Measurements from ENCODE around the gene SLC49A4. TPM values are rescaled to one million over a fixed set of nuclear protein-coding genes. Genes with fewer than 3 reads are reported as not detected.
A peak's percentile ranks its signal among the peaks of the same experiment; 100 is the strongest.

Gene SLC49A4
- total and polyA plus RNA-seq, 2 experiments from 2014 or later = 16.4 to 20.8 TPM

DNA sequence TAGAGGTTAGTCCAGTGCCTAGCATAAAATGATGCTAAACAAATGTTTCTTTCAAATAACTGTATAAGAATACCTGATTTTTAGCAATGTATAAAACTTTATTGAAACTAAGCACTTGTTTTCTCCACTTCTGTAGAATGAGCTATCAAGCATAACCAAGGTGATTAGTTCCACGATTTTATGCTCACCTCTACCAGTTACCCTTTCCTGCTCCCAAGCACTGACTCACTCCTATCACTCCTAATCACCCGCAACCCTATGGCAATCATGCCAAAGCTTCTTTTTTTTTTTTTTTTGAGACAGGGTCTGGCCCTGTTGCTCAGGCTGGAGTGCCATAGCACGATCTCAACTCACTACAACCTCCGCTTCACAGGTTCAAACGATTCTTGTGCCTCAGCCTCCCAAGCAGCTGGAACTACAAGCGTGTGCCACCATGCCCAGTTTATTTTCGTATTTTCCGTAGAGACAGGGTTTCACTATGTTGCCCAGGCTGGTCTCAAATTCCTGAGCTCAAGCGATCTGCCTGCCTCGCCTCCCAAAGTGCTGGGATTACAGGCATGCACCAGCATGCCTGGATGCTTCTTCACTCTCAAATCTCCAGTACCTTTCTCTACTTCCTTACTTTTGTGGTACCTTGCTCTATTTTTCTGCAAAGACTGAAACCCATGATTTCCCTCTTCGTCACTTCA is 5.1 kb upstream of the SLC49A4 start:
- TF ChIP-seq, protein P1, sequence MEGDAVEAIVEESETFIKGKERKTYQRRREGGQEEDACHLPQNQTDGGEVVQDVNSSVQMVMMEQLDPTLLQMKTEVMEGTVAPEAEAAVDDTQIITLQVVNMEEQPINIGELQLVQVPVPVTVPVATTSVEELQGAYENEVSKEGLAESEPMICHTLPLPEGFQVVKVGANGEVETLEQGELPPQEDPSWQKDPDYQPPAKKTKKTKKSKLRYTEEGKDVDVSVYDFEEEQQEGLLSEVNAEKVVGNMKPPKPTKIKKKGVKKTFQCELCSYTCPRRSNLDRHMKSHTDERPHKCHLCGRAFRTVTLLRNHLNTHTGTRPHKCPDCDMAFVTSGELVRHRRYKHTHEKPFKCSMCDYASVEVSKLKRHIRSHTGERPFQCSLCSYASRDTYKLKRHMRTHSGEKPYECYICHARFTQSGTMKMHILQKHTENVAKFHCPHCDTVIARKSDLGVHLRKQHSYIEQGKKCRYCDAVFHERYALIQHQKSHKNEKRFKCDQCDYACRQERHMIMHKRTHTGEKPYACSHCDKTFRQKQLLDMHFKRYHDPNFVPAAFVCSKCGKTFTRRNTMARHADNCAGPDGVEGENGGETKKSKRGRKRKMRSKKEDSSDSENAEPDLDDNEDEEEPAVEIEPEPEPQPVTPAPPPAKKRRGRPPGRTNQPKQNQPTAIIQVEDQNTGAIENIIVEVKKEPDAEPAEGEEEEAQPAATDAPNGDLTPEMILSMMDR (IDR thresholded peaks at IDR 0.05; ENCODE audit: low read depth, low read length) = no peak
- Histone ChIP-seq H3K4me1 (ENCODE audit: low read depth) (no peaks in the 10 kb centered on the region), H3K36me3 (no peaks in the 10 kb centered on the region), H3K4me3 (no peak overlapping the region), H3K27me3 (no peaks in the 10 kb centered on the region), H3K27ac (no peak overlapping the region), H3K9me3 (ENCODE audit: low read depth) (no peaks in the 10 kb centered on the region)
- no peak for DNase-seq (ENCODE audit: low read depth in 1 of 2, low spot score in 1 of 2)

DNA sequence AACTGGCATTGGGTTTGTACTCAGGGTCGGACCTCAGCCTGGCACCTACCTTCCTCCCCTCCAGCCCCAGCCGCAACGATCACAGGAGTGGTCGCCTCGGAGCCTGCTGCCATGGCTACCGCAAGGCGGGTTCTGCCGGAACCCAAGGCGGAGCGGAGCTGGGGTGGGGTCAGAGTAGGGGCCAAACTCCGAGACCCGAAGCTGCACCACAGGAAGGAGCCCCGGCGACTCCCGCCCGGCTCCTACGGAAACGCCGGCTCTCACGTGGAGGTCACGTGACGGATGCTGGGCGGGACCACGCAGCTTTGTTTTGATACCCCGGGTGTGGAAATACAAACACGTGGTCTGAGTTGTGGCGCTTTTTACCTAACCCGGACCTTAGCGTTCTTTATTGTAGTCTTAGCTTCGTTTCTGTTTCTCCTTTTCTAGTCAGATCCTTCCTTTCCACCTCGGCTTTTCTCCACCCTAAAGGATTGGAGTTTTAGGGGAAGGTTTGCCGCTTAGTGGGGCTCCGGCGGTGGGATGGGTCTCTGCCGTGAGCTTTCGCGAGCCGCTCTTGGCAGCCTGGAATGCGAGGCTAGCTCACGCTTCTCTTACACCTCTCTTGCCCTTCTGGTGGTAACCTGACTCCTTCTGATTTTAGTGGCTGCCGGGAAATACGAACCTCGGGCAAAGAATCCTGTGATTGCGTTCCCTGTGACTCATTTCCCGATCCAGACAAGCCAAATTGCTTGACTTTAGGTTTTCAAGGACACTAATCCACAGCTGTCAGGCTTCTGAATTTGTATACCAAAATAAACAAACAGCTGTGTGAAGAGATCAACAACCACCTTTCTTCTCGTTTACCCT is 1.1 kb upstream of the SLC49A4 start, which contains the start of gene HSPBAP1:
Gene HSPBAP1, minus strand, starts transcription at position 264 of the 849 bp plus-strand sequence. Its CDS starts 151 bp downstream, at position 113.
- H3K4me3 ChIP-seq = peak within 1 kb of the TSS; percentile 48
- H3K4me1 ChIP-seq (ENCODE audit: low read depth) = no peaks in the 10 kb centered on the region
- H3K27ac ChIP-seq = peak within 1 kb of the TSS; percentile 87
- H3K27me3 ChIP-seq = peaks cover 11% of the 10 kb centered on the region
- TF ChIP-seq, protein P1 (IDR thresholded peaks at IDR 0.05; ENCODE audit: low read depth, low read length) = no peak
- no peaks in the 10 kb centered on the region for H3K9me3 ChIP-seq (ENCODE audit: low read depth)
- H3K36me3 ChIP-seq = no peaks in the 10 kb centered on the region
- DNase-seq (ENCODE audit: low read depth in 1 of 2, low spot score in 1 of 2) = peak; percentile 92 to 94

DNA sequence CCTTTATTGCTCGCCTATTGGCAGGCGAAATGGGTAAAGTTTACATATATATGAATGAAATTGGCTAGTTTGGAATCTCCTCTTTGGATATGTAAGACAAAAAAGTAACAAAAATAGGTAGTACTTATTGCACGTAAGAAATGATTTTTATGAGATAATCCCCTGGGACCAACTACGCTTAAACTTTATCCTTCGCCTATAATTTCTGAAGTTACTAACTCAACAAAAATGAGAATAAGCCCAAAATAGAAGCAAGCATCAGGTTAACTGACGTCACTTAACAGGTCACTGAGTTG is 438 bp upstream of the SLC49A4 start:
- H3K27ac ChIP-seq = peak overlapping the region; percentile 87
- H3K27me3 ChIP-seq = peaks cover 11% of the 10 kb centered on the region
- no peak for DNase-seq (ENCODE audit: low read depth in 1 of 2, low spot score in 1 of 2)
- H3K4me1 ChIP-seq (ENCODE audit: low read depth) = no peaks in the 10 kb centered on the region
- TF ChIP-seq, protein P1 (IDR thresholded peaks at IDR 0.05; ENCODE audit: low read depth, low read length) = no peak
- H3K9me3 ChIP-seq (ENCODE audit: low read depth) = no peaks in the 10 kb centered on the region
- peak overlapping the region; percentile 48 for H3K4me3 ChIP-seq
- H3K36me3 ChIP-seq = no peaks in the 10 kb centered on the region

DNA sequence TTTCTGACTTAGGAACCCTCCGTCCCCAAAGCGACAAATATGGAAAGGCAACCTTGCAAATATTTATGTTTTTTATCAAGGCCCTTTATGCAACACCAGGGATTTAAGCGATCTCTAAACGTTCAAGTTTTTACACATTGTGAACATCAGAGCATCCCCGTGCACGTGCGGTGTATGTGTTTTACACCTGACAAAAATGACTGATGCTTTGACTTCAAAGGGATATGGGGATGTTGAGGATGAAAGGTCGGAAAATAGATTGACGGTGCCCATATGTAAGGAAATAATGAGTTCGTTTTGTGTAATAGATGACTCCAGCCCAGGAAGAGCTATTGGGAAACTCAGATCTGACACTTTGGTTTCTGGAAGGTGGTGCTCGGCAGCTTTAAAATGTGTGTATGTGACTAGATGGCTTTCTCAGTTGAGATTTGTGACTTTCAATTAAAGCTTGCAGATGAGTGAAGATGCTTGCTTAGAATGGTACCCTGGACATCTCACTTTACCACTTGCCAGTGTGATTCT is 866 bp downstream of the SLC49A4 start:
- no peaks in the 10 kb centered on the region for H3K36me3 ChIP-seq
- no peaks in the 10 kb centered on the region for H3K4me1 ChIP-seq (ENCODE audit: low read depth)
- TF ChIP-seq, protein P1 (IDR thresholded peaks at IDR 0.05; ENCODE audit: low read depth, low read length) = no peak
- peak overlapping the region; percentile 87 for H3K27ac ChIP-seq
- no peaks in the 10 kb centered on the region for H3K9me3 ChIP-seq (ENCODE audit: low read depth)
- peak overlapping the region; percentile 48 for H3K4me3 ChIP-seq
- peaks cover 11% of the 10 kb centered on the region for H3K27me3 ChIP-seq
- peak in 1 of 2 donors; percentile 5 for DNase-seq (ENCODE audit: low read depth in 1 of 2, low spot score in 1 of 2)

DNA sequence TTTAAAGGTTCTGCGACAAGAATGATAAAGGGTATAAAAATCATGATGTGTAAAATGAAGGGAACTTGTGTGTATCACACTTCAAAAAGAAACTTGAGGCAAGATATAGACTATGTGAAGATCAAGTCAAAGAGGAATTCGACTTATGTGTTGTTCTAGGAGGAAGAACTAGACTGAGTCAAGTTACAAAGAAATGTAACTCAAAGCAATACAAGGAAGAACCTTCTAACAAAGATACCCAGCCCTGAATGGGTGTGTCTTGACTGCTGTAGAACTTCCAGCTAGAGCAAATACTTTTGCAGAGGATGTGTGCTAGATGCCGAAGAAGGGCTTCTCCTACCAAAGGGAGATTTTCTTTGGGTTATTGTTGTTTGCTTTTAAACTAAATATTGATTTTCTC is 2.4 kb downstream of the SLC49A4 start:
- H3K27me3 ChIP-seq = peaks cover 14% of the 10 kb centered on the region
- no peak for DNase-seq (ENCODE audit: low read depth in 1 of 2, low spot score in 1 of 2)
- no peaks in the 10 kb centered on the region for H3K36me3 ChIP-seq
- no peaks in the 10 kb centered on the region for H3K4me1 ChIP-seq (ENCODE audit: low read depth)
- no peak overlapping the region for H3K4me3 ChIP-seq
- TF ChIP-seq, protein P1 (IDR thresholded peaks at IDR 0.05; ENCODE audit: low read depth, low read length) = no peak
- H3K9me3 ChIP-seq (ENCODE audit: low read depth) = no peaks in the 10 kb centered on the region
- H3K27ac ChIP-seq = no peak overlapping the region

Measured in cardiac muscle cell (in vitro differentiated cells and primary cell).